D721Med (cell line): Measurements from ENCODE around the gene GAP43.

Experiments used
- DNase-seq: peaks from one replicate; pipeline ENCODE4 v3.0.0; 2011; ENCODE audit warnings: low spot score; ENCODE audit not compliant: insufficient read length
- FAIRE-seq: peaks from 2 replicates; lab custom pipeline; 2011; peaks lifted over from hg19 to GRCh38; lab: Jason Lieb, UNC
- CTCF ChIP-seq: IDR thresholded peaks from 2 replicates; pipeline ENCODE4 v1.5.1; 2012; ENCODE audit warnings: mild to moderate bottlenecking, control low read depth; ENCODE audit not compliant: insufficient read depth; ENCODE audit errors: missing control alignments

The GAP43 gene

GRCh38 chr3:115671761-115672455, 48.6 kb downstream of the GAP43 start:
- FAIRE-seq: no peak

GRCh38 chr3:115673881-115674280, 50.6 kb downstream of the GAP43 start:
- TF ChIP-seq CTCF: no peak
- FAIRE-seq: no peak
- no peak for DNase-seq

More at GRCh38 chr3:115671761-115672455, 48.6 kb downstream of the GAP43 start:
- no peak for DNase-seq
- TF ChIP-seq CTCF: no peak

- FAIRE-seq: no peak
These were observed 53.0 kb downstream of the GAP43 start for GRCh38 chr3:115676336-115676735.

GRCh38 chr3:115680803-115681345, 57.6 kb downstream of the GAP43 start:
- TF ChIP-seq CTCF: no peak
- DNase-seq (no peak), FAIRE-seq (no peak)

More at GRCh38 chr3:115676336-115676735, 53.0 kb downstream of the GAP43 start:
- no peak for DNase-seq
- no peak for TF ChIP-seq CTCF

GRCh38 chr3:115681736-115682135, 58.4 kb downstream of the GAP43 start:
- DNase-seq (no peak), FAIRE-seq (no peak)
- TF ChIP-seq CTCF: no peak

- no peak for DNase-seq
- no peak for FAIRE-seq
- TF ChIP-seq CTCF: no peak
These were observed 60.0 kb downstream of the GAP43 start for GRCh38 chr3:115683305-115683704.

GRCh38 chr3:115683773-115684172, 60.5 kb downstream of the GAP43 start:
- TF ChIP-seq CTCF: no peak
- DNase-seq (no peak), FAIRE-seq (no peak)
